NCI-H146 treated with DMSO at 0.1 percent for 48 hours (cell line): ENCODE data around the gene HNF4A.

ENCODE experiments used
- DNase-seq: peaks from one replicate; lab custom pipeline; 2025; ENCODE audit not compliant: unreplicated experiment; lab: John Stamatoyannopoulos, UW

The HNF4A gene

GRCh38 chr20:44420497-44420896 is 65.0 kb downstream of the HNF4A start:
- DNase-seq = no peak

GRCh38 chr20:44422083-44422482 is 66.6 kb downstream of the HNF4A start:
- no peak for DNase-seq

- no peak for DNase-seq
Measured at GRCh38 chr20:44423480-44423879, 68.0 kb downstream of the HNF4A start.

- DNase-seq = no peak
Measured at GRCh38 chr20:44424039-44424495, 68.6 kb downstream of the HNF4A start.

- DNase-seq = no peak
Measured at GRCh38 chr20:44425923-44426322, 70.4 kb downstream of the HNF4A start.

GRCh38 chr20:44426879-44427790 is 71.6 kb downstream of the HNF4A start:
- no peak for DNase-seq

- no peak for DNase-seq
Measured at GRCh38 chr20:44427804-44428173, 72.3 kb downstream of the HNF4A start.

GRCh38 chr20:44428174-44429016 is 72.9 kb downstream of the HNF4A start:
- DNase-seq = no peak

GRCh38 chr20:44429017-44429339 is 73.5 kb downstream of the HNF4A start:
- DNase-seq = no peak

- DNase-seq = no peak
Measured at GRCh38 chr20:44429419-44430269, 74.1 kb downstream of the HNF4A start.

- DNase-seq = no peak
Measured at GRCh38 chr20:44430270-44431065, 75.0 kb downstream of the HNF4A start.

- DNase-seq = no peak
Measured at GRCh38 chr20:44431118-44431501, 75.6 kb downstream of the HNF4A start.

GRCh38 chr20:44431502-44432234 is 76.2 kb downstream of the HNF4A start:
- no peak for DNase-seq

- DNase-seq = no peak
Measured at GRCh38 chr20:44432618-44433577, 77.4 kb downstream of the HNF4A start.

GRCh38 chr20:44433751-44434538 is 78.4 kb downstream of the HNF4A start:
- no peak for DNase-seq

- no peak for DNase-seq
Measured at GRCh38 chr20:44435630-44436335, 80.3 kb downstream of the HNF4A start.

GRCh38 chr20:44436393-44436792 is 80.9 kb downstream of the HNF4A start:
- DNase-seq = no peak
